MG63 (cell line): ENCODE data around the gene SCFD1. TPM values are rescaled to one million over a fixed set of nuclear protein-coding genes. Genes with fewer than 3 reads are reported as not detected.

ENCODE experiments used
- DNase-seq: peaks from one replicate; pipeline ENCODE4 v3.0.0-alpha.2; 2020
- H3K27me3 ChIP-seq: fragments of 250-450 bp; sonication (Bioruptor Pico); 2 replicates; pipeline ENCODE4 v1.5.1; 2020; ENCODE audit warnings: mild to moderate bottlenecking, moderate library complexity
- H3K36me3 ChIP-seq: fragments of 250-450 bp; sonication (Bioruptor Pico); 2 replicates; pipeline ENCODE4 v1.5.1; 2020; ENCODE audit warnings: mild to moderate bottlenecking, moderate library complexity
- H3K4me3 ChIP-seq: fragments of 250-450 bp; sonication (Bioruptor Pico); 2 replicates; pipeline ENCODE4 v1.5.1; 2020; ENCODE audit warnings: mild to moderate bottlenecking, moderate library complexity
- H3K9me3 ChIP-seq: fragments of 250-450 bp; sonication (Bioruptor Pico); 2 replicates; pipeline ENCODE4 v1.5.1; 2020; ENCODE audit warnings: mild to moderate bottlenecking, moderate library complexity
- total RNA-seq: library from RNA; depleted of rRNA; stranded (reverse); fragments of >200 nt; shearing (Covaris generic); gene quantifications from 2 replicates; pipeline ENCODE4 v1.2.3, GENCODE V29; 2014; ENCODE audit warnings: low replicate concordance; rRNA removed

Gene SCFD1
- total RNA-seq, 1 experiment from 2014 or later = 57.4 TPM

GRCh38 chr14:30759172-30760125 lies 137.3 kb downstream of the SCFD1 start:
- H3K9me3 ChIP-seq = peaks cover 9% of the 10 kb centered on the region; the same call in 1 of the 2 replicates
- H3K27me3 ChIP-seq = no peaks in the 10 kb centered on the region
- DNase-seq = no peak
- H3K36me3 ChIP-seq = no peaks in the 10 kb centered on the region
- no peak overlapping the region for H3K4me3 ChIP-seq

DNA sequence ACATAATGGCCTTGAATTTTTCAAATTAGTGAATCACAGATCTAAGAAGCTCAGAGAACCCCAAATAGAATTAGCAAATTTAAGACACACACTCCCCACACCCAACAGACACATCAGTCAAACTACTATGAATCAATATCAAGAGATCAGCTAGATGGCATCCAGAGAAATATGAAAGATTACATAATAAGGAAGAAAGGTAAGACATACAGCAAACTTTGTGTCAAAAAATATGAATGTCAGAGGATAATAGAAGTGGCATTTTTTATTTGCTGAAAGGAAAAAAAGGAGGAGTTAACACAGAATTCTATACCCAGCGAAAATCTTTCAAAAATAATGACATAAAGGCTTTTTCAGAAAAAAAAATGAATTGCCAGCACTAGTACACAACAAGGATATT lies 141.8 kb downstream of the SCFD1 start:
- no peaks in the 10 kb centered on the region for H3K36me3 ChIP-seq
- no peak overlapping the region for H3K4me3 ChIP-seq
- no peaks in the 10 kb centered on the region for H3K27me3 ChIP-seq
- peaks cover 9% of the 10 kb centered on the region; the same call in 1 of the 2 replicates for H3K9me3 ChIP-seq
- no peak for DNase-seq

GRCh38 chr14:30767624-30768023 lies 145.5 kb downstream of the SCFD1 start:
- Histone ChIP-seq H3K27me3 (no peaks in the 10 kb centered on the region), H3K36me3 (no peaks in the 10 kb centered on the region), H3K4me3 (no peak overlapping the region), H3K9me3 (peaks cover 9% of the 10 kb centered on the region; the same call in 1 of the 2 replicates)
- DNase-seq = no peak

- H3K4me3 ChIP-seq = no peak overlapping the region
- H3K27me3 ChIP-seq = no peaks in the 10 kb centered on the region
- no peak for DNase-seq
- H3K9me3 ChIP-seq = peaks cover 3% of the 10 kb centered on the region; the same call in 1 of the 2 replicates
- no peaks in the 10 kb centered on the region for H3K36me3 ChIP-seq
Observed at GRCh38 chr14:30768791-30769190, 146.7 kb downstream of the SCFD1 start.

- H3K36me3 ChIP-seq = no peaks in the 10 kb centered on the region
- no peak for DNase-seq
- H3K9me3 ChIP-seq = no peaks in the 10 kb centered on the region
- no peaks in the 10 kb centered on the region for H3K27me3 ChIP-seq
- H3K4me3 ChIP-seq = no peak overlapping the region
Observed at GRCh38 chr14:30770376-30770775, 148.3 kb downstream of the SCFD1 start.

- H3K4me3 ChIP-seq = no peak overlapping the region
- no peaks in the 10 kb centered on the region for H3K27me3 ChIP-seq
- no peak for DNase-seq
- H3K36me3 ChIP-seq = no peaks in the 10 kb centered on the region
- no peaks in the 10 kb centered on the region for H3K9me3 ChIP-seq
Observed at GRCh38 chr14:30771595-30771994, 149.5 kb downstream of the SCFD1 start.

- H3K36me3 ChIP-seq = no peaks in the 10 kb centered on the region
- H3K9me3 ChIP-seq = no peaks in the 10 kb centered on the region
- H3K4me3 ChIP-seq = no peak overlapping the region
- H3K27me3 ChIP-seq = no peaks in the 10 kb centered on the region
- no peak for DNase-seq
Observed at GRCh38 chr14:30779210-30779609, 157.1 kb downstream of the SCFD1 start.

Other genes with a start within 250 kb of the SCFD1 start
- 14.5 and 22.0 TPM in 2 replicates for gene G2E3, start 63.2 kb upstream of the SCFD1 start, total RNA-seq